Testis (tissue), 3 donors: ENCODE measurements around the gene INAVA. TPM values are rescaled to one million over a fixed set of nuclear protein-coding genes. Genes with fewer than 3 reads are reported as not detected.

Source experiments
- DNase-seq: peaks from one replicate; pipeline ENCODE4 v3.0.0-alpha.2; 2019
- H3K27ac ChIP-seq, 2 donors: fragments of 200-600 bp; sonication (generic); one replicate each; pipeline ENCODE4 v1.5.1; 2019
- H3K27me3 ChIP-seq: fragments of 200-600 bp; sonication (generic); one replicate; pipeline ENCODE4 v1.5.1; 2019
- H3K36me3 ChIP-seq: fragments of 200-600 bp; sonication (generic); one replicate; pipeline ENCODE4 v1.5.1; 2017; ENCODE audit warnings: low read depth; ENCODE audit errors: missing control alignments
- H3K4me1 ChIP-seq: fragments of 200-600 bp; sonication (generic); one replicate; pipeline ENCODE4 v1.5.1; 2019
- H3K4me3 ChIP-seq, 2 donors: fragments of 200-600 bp; sonication (generic); one replicate each; pipeline ENCODE4 v1.5.1; 2017 to 2019
- H3K9me3 ChIP-seq: fragments of 200-600 bp; sonication (generic); one replicate; pipeline ENCODE4 v1.5.1; 2017
- CTCF ChIP-seq, 3 experiments: fragments of 450-650 bp in 2 of 3; fragments of 200-600 bp in 1 of 3; sonication (generic) in 1 of 3; IDR thresholded peaks; one replicate each; pipeline ENCODE4 v1.5.1; 2016 to 2019; ENCODE audit warnings: antibody characterized with exemption in 3 of 3, mild to moderate bottlenecking in 2 of 3, moderate library complexity in 1 of 3
- POLR2A ChIP-seq: fragments of 450-650 bp; IDR thresholded peaks from one replicate; pipeline ENCODE4 v1.6.1; 2017; ENCODE audit warnings: antibody characterized with exemption, mild to moderate bottlenecking, moderate library complexity
- WGBS, 2 donors: methylation state at CpG; one replicate each; pipeline ENCODE4 v1.1.5; 2018; 5-methylcytosine and 5-hydroxymethylcytosine counted together
- intact Hi-C: fragments of 100-400 bp; cut with DNase I; formaldehyde crosslinking; loops from one replicate; pipeline ENCODE4 v1.15.1; 2023; ENCODE audit warnings: low total_unique reads
- polyA plus RNA-seq: library from polyadenylated mRNA; stranded (reverse); fragments of 350-450 nt; fragmentation: Illumina TruSeq; extraction: RNeasy Lipid Tissue Mini Kit (QIAGEN cat#74804); gene quantifications from one replicate; pipeline ENCODE4 v1.2.3, GENCODE V29; 2014; ENCODE audit warnings: low read depth, low replicate concordance; ENCODE audit not compliant: insufficient read depth
- total RNA-seq, 2 donors: library from RNA; depleted of rRNA; stranded (reverse); fragments of >200 nt; gene quantifications; one replicate each; pipeline ENCODE4 v1.2.3, GENCODE V29; 2016

The INAVA gene
- total and polyA plus RNA-seq, 3 donors from 2014 or later: 1.5 to 5.8 (median 2.3) TPM

- Histone ChIP-seq H3K27ac (peak overlapping the region; percentile 48 to 50), H3K36me3 (no peaks in the 10 kb centered on the region), H3K9me3 (no peaks in the 10 kb centered on the region), H3K4me3 (peak overlapping the region; percentile 29 to 72), H3K4me1 (peaks cover 17% of the 10 kb centered on the region), H3K27me3 (no peaks in the 10 kb centered on the region)
- intact Hi-C loops: no loop called here
- TF ChIP-seq POLR2A: no peak
- TF ChIP-seq CTCF (IDR thresholded peaks at IDR 0.05): peak in 2 of 3 experiments; percentile 28 to 30
- no peak for DNase-seq
- 6 to 9% methylated on average over 37 to 71 of the region's 72 CpGs for WGBS, 2 donors
Measured at GRCh38 chr1:200890818-200891773, 3.6 kb upstream of the INAVA start.

- Histone ChIP-seq H3K9me3 (no peaks in the 10 kb centered on the region), H3K27ac (peak overlapping the region; percentile 34 to 50), H3K4me3 (peak overlapping the region; percentile 29 to 72), H3K36me3 (no peaks in the 10 kb centered on the region), H3K4me1 (peaks cover 17% of the 10 kb centered on the region), H3K27me3 (no peaks in the 10 kb centered on the region)
- 24 to 31% methylated on average over 8 of the region's 8 CpGs for WGBS, 2 donors
- no peak for DNase-seq
- intact Hi-C loops: no loop called here
- no peak for TF ChIP-seq POLR2A
- TF ChIP-seq CTCF (IDR thresholded peaks at IDR 0.05): no peak
Measured at GRCh38 chr1:200891774-200892157, 2.9 kb upstream of the INAVA start.

GRCh38 chr1:200892546-200892945 is 2.2 kb upstream of the INAVA start:
- no peaks in the 10 kb centered on the region for H3K9me3 ChIP-seq
- H3K36me3 ChIP-seq: no peaks in the 10 kb centered on the region
- intact Hi-C loops: no loop called here
- DNase-seq: no peak
- 59 to 68% methylated on average over 4 of the region's 4 CpGs for WGBS, 2 donors
- TF ChIP-seq POLR2A (no peak), CTCF (IDR thresholded peaks at IDR 0.05) (no peak)
- H3K4me3 ChIP-seq: no peak overlapping the region
- H3K27me3 ChIP-seq: no peaks in the 10 kb centered on the region
- H3K27ac ChIP-seq: no peak overlapping the region
- H3K4me1 ChIP-seq: peaks cover 17% of the 10 kb centered on the region

- intact Hi-C loops: no loop called here
- Histone ChIP-seq H3K4me3 (no peak overlapping the region), H3K27ac (no peak overlapping the region), H3K36me3 (no peaks in the 10 kb centered on the region), H3K4me1 (peaks cover 17% of the 10 kb centered on the region), H3K9me3 (no peaks in the 10 kb centered on the region), H3K27me3 (no peaks in the 10 kb centered on the region)
- no peak for TF ChIP-seq CTCF (IDR thresholded peaks at IDR 0.05)
- TF ChIP-seq POLR2A: no peak
- DNase-seq: no peak
Measured at GRCh38 chr1:200892958-200893357, 1.7 kb upstream of the INAVA start.
